Measurements from ENCODE around the gene SLC49A4. TPM values are rescaled to one million over a fixed set of nuclear protein-coding genes. Genes with fewer than 3 reads are reported as not detected.
"Not testable (repeated sequence)": the region's sequence is repeated elsewhere in the genome, so short reads cannot be mapped to it uniquely, and the experiment has no call there.

SLC49A4 gene, protein sequence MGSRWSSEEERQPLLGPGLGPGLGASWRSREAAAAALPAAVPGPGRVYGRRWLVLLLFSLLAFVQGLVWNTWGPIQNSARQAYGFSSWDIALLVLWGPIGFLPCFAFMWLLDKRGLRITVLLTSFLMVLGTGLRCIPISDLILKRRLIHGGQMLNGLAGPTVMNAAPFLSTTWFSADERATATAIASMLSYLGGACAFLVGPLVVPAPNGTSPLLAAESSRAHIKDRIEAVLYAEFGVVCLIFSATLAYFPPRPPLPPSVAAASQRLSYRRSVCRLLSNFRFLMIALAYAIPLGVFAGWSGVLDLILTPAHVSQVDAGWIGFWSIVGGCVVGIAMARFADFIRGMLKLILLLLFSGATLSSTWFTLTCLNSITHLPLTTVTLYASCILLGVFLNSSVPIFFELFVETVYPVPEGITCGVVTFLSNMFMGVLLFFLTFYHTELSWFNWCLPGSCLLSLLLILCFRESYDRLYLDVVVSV
- 59.2 and 61.2 TPM in 2 replicates for total RNA-seq
- 30.9 and 39.1 TPM in 2 replicates for polyA plus RNA-seq

DNA sequence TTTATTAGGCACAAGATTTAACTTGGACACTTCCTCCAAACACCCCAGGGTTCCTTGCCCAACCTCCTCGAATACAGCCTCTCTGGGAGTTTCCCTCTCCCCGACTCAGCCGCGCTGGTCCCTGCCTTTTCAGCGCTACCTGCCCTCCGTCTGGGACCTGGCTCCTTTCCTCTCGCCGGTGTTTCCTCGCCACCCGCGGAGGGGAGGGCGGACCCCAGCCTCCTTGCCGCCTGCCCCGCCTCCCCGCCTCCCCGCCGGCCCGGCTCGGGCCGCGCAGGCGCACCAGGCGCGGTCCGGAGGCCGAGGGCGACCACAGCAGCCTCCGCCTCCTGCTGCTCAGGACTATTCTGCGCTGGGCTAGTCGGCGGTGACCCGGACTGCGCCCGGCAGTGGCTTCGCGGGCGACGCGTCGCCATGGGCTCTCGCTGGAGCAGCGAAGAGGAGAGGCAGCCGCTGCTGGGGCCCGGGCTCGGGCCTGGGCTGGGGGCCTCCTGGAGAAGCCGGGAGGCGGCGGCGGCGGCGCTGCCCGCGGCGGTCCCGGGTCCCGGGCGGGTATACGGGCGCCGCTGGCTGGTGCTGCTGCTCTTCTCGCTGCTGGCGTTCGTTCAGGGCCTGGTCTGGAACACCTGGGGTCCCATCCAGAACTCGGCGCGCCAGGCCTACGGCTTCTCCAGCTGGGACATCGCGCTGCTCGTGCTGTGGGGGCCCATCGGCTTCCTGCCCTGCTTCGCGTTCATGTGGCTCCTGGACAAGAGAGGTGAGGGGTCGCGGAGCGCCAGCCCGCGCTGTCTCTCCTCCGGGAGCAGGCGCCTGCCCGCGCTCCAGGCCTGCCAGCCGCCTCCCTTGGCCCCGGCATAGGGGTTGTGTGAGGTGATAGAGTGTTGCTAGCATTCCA is at the start of gene SLC49A4:
Gene SLC49A4, plus strand, starts transcription at position 291 of the 895 bp plus-strand sequence. Its CDS starts 124 bp downstream, at position 415.
- peak; percentile 92 for DNase-seq (ENCODE audit: low spot score)
- Histone ChIP-seq H3K4me3 (peak within 1 kb of the TSS; percentile 98), H3K36me3 (replicated peaks; ENCODE audit: insufficient read depth, low read depth) (no peaks in the 10 kb centered on the region)

DNA sequence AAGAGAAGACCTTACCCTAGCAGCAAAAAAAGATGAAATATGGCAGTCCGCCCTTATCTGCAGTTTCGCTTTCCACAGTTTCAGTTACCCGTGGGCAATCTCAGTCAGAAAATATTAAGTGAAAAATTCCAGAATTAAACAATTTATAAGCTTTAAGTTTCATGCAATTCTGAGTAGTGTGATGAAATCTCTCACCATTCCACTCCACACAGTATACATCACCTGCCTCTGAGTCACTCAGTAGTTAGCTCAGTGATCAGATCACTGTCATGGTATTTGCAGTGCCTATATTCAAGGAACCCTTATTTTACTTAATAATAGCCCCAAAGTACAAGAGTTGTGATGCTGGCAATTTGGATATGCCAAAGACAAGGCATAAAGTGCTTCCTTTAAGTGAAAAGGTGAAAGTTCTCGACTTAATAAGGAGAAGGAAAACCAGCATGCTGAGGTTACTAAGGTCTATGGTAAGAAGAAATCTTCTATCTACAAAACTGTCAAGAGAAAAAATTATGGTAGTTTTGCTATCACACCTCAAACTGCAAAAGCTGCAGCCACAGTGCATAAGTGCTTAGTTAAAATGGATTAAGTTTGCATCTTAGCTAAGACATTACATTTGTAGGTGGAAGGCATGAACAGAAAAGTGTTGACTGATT is 49.4 kb upstream of the SLC49A4 start:
- Histone ChIP-seq H3K27me3 (no peaks in the 10 kb centered on the region), H3K9me3 (ENCODE audit: low read depth) (no peaks in the 10 kb centered on the region), H3K36me3 (replicated peaks; ENCODE audit: insufficient read depth, low read depth) (no peaks in the 10 kb centered on the region), H3K9me2 (replicated peaks; ENCODE audit: insufficient read depth) (no peaks in the 10 kb centered on the region), H3K4me2 (no peak overlapping the region), H3K4me3 (no peak overlapping the region), H2AFZ (no peak overlapping the region), H3K4me1 (ENCODE audit: insufficient read depth) (no peaks in the 10 kb centered on the region), H4K20me1 (ENCODE audit: insufficient read depth, poor library complexity, severe bottlenecking) (no peaks in the 10 kb centered on the region), H3K79me2 (no peaks in the 10 kb centered on the region), H3K27ac (peak overlapping the region; percentile 52)
- TF ChIP-seq, protein P1, sequence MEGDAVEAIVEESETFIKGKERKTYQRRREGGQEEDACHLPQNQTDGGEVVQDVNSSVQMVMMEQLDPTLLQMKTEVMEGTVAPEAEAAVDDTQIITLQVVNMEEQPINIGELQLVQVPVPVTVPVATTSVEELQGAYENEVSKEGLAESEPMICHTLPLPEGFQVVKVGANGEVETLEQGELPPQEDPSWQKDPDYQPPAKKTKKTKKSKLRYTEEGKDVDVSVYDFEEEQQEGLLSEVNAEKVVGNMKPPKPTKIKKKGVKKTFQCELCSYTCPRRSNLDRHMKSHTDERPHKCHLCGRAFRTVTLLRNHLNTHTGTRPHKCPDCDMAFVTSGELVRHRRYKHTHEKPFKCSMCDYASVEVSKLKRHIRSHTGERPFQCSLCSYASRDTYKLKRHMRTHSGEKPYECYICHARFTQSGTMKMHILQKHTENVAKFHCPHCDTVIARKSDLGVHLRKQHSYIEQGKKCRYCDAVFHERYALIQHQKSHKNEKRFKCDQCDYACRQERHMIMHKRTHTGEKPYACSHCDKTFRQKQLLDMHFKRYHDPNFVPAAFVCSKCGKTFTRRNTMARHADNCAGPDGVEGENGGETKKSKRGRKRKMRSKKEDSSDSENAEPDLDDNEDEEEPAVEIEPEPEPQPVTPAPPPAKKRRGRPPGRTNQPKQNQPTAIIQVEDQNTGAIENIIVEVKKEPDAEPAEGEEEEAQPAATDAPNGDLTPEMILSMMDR (IDR thresholded peaks at IDR 0.05; ENCODE audit: poor library complexity): no peak
- TF ChIP-seq EZH2phosphoT487 (IDR thresholded peaks at IDR 0.05; ENCODE audit: low read depth, severe bottlenecking, unreplicated experiment): no peak
- TF ChIP-seq EZH2 (IDR thresholded peaks at IDR 0.05; ENCODE audit: borderline replicate concordance): no peak
- 95% methylated on average over 4 of the region's 4 CpGs for WGBS (ENCODE audit: low lambda C conversion rate, missing lambda C conversion rate)
- peak; percentile 43 for DNase-seq (ENCODE audit: low spot score)

More for the DNA sequence above, at the start of gene SLC49A4:
- H3K4me1 ChIP-seq (ENCODE audit: insufficient read depth): peaks cover 12% of the 10 kb centered on the region
- H2AFZ ChIP-seq: peak within 1 kb of the TSS; percentile 85
- WGBS (ENCODE audit: low lambda C conversion rate, missing lambda C conversion rate): 2% methylated on average over 73 of the region's 84 CpGs
- no peaks in the 10 kb centered on the region for H3K9me2 ChIP-seq (replicated peaks; ENCODE audit: insufficient read depth)
- peaks cover 58% of the 10 kb centered on the region for H3K79me2 ChIP-seq
- no peaks in the 10 kb centered on the region for H3K9me3 ChIP-seq (ENCODE audit: low read depth)
- H3K27me3 ChIP-seq: no peaks in the 10 kb centered on the region
- peak within 1 kb of the TSS; percentile 95 for H3K27ac ChIP-seq
- TF ChIP-seq EZH2 (IDR thresholded peaks at IDR 0.05; ENCODE audit: borderline replicate concordance) (no peak), EZH2phosphoT487 (IDR thresholded peaks at IDR 0.05; ENCODE audit: low read depth, severe bottlenecking, unreplicated experiment) (no peak)
- TF ChIP-seq, protein P1 (IDR thresholded peaks at IDR 0.05; ENCODE audit: poor library complexity): no peak
- H4K20me1 ChIP-seq (ENCODE audit: insufficient read depth, poor library complexity, severe bottlenecking): no peaks in the 10 kb centered on the region
- peak within 1 kb of the TSS; percentile 90 for H3K4me2 ChIP-seq

DNA sequence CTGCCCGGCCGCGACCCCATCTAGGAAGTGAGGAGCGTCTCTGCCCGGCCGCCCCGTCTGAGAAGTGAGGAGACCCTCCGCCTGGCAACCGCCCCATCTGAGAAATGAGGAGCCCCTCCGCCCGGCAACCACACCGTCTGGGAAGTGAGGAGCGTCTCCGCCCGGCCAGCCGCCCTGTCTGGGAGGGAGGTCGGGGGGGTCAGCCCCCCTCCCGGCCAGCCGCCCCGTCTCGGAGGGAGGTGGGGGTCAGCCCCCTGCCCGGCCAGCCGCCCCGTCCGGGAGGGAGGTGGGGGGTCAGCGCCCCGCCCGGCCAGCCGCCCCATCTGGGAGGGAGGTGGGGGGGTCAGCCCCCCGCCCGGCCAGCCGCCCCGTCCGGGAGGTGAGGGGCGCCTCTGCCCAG is 47.6 kb upstream of the SLC49A4 start:
- not testable (repeated sequence) for H3K4me1 ChIP-seq (ENCODE audit: insufficient read depth); H4K20me1 ChIP-seq (ENCODE audit: insufficient read depth, poor library complexity, severe bottlenecking); H3K79me2 ChIP-seq; H3K9me2 ChIP-seq (replicated peaks; ENCODE audit: insufficient read depth); H3K4me3 ChIP-seq; H3K27me3 ChIP-seq; H3K27ac ChIP-seq; H2AFZ ChIP-seq; H3K36me3 ChIP-seq (replicated peaks; ENCODE audit: insufficient read depth, low read depth); DNase-seq (ENCODE audit: low spot score); H3K9me3 ChIP-seq (ENCODE audit: low read depth); H3K4me2 ChIP-seq
- WGBS (ENCODE audit: low lambda C conversion rate, missing lambda C conversion rate): no CpG with 5 or more reads among the region's 35 CpGs

All from hepatocyte (in vitro differentiated cells).